MCF 10A (cell line): ENCODE results near the gene AGPS. TPM values are rescaled to one million over a fixed set of nuclear protein-coding genes. Genes with fewer than 3 reads are reported as not detected.
"Not testable (repeated sequence)": the region's sequence is repeated elsewhere in the genome, so short reads cannot be mapped to it uniquely, and the experiment has no call there.

Source experiments
- BruUV-seq: library from RNA; stranded (reverse); fragments of 400-500 nt; replicated peaks from 2 replicates; lab custom pipeline; 2021; lab: Mats Ljungman, UMichigan
- CTCF ChIA-PET: fragments of 300-600 bp; sonication (Branson Sonifier 250); formaldehyde crosslinking; extraction: SDS; loops from one replicate; lab custom pipeline; 2021; ENCODE audit warnings: antibody characterized with exemption, inconsistent platforms; lab: Yijun Ruan, JAX
- POLR2A ChIA-PET: fragments of 300-600, 350-650 bp; sonication (Branson Sonifier 250); formaldehyde crosslinking; extraction: SDS; loops from one replicate; lab custom pipeline; 2020; ENCODE audit warnings: antibody characterized with exemption, inconsistent platforms; lab: Yijun Ruan, JAX
- DNase-seq: peaks from one replicate; pipeline ENCODE4 v3.0.0-alpha.2; 2018; ENCODE audit not compliant: unreplicated experiment
- H3K27ac Mint-ChIP-seq: one replicate; pipeline ENCODE4 v1.8.0; 2022; ENCODE audit warnings: mild to moderate bottlenecking, low read depth, mixed read lengths; ENCODE audit not compliant: unreplicated experiment
- H3K27me3 Mint-ChIP-seq: one replicate; pipeline ENCODE4 v1.8.0; 2022; ENCODE audit warnings: mixed read lengths; ENCODE audit not compliant: insufficient read depth, unreplicated experiment
- H3K36me3 Mint-ChIP-seq: one replicate; pipeline ENCODE4 v1.8.0; 2022; ENCODE audit warnings: mild to moderate bottlenecking, moderate library complexity, mixed read lengths; ENCODE audit not compliant: insufficient read depth, unreplicated experiment
- H3K4me1 Mint-ChIP-seq: one replicate; pipeline ENCODE4 v1.8.0; 2022; ENCODE audit warnings: mixed read lengths; ENCODE audit not compliant: insufficient read depth, unreplicated experiment
- H3K4me3 Mint-ChIP-seq: one replicate; pipeline ENCODE4 v1.8.0; 2022; ENCODE audit warnings: mild to moderate bottlenecking, moderate library complexity, mixed read lengths; ENCODE audit not compliant: unreplicated experiment
- H3K9me3 Mint-ChIP-seq: one replicate; pipeline ENCODE4 v1.8.0; 2022; ENCODE audit warnings: mixed read lengths; ENCODE audit not compliant: unreplicated experiment
- CTCF ChIP-seq: fragments of 200-600 bp; IDR thresholded peaks from one replicate; pipeline ENCODE4 v1.8.0; 2022; ENCODE audit warnings: antibody characterized with exemption, mild to moderate bottlenecking; ENCODE audit not compliant: unreplicated experiment
- intact Hi-C: fragments of 100-400 bp; cut with micrococcal nuclease; formaldehyde crosslinking; loops from 2 replicates; pipeline ENCODE4 v1.14.1; 2022
- total RNA-seq: library from RNA; stranded (reverse); gene quantifications from 2 replicates; pipeline ENCODE4 v1.2.3, GENCODE V29; 2022

AGPS gene
- total RNA-seq, 1 experiment from 2014 or later: 49.5 TPM

GRCh38 chr2:177413703-177414102 lies 21.1 kb downstream of the AGPS start:
- H3K36me3 Mint-ChIP-seq: peaks cover 11% of the 10 kb centered on the region
- TF ChIP-seq CTCF: no peak
- no peak overlapping the region for H3K4me3 Mint-ChIP-seq
- intact Hi-C loops: no loop called here
- H3K27me3 Mint-ChIP-seq: no peaks in the 10 kb centered on the region
- H3K4me1 Mint-ChIP-seq: peaks cover 13% of the 10 kb centered on the region
- peak overlapping the region; percentile 19 for H3K27ac Mint-ChIP-seq
- ChIA-PET POLR2A (interaction anchor here (0.7 to 7.8 kb wide), 5 partner anchors 7 to 250 kb away, joined by 3 to 64 read pairs (median 12); partner anchors contain the start of gene NFE2L2), CTCF (interaction anchor here (0.5 to 10.0 kb wide), 11 partner anchors 9 to 489 kb away, joined by 3 to 201 read pairs (median 4); partner anchors contain the start of gene AGPS)
- DNase-seq: no peak
- no TSS peak for BruUV-seq
- no peaks in the 10 kb centered on the region for H3K9me3 Mint-ChIP-seq

- CTCF ChIA-PET: interaction anchor here (0.8 to 10.0 kb wide), 2 partner anchors 82 to 344 kb away, joined by 5 to 201 read pairs; no protein-coding TSS in a partner anchor
- POLR2A ChIA-PET: interaction anchor here (1.0 to 7.8 kb wide), 12 partner anchors 9 to 254 kb away, joined by 3 to 64 read pairs (median 4); partner anchors contain the start of genes AGPS, HNRNPA3 and NFE2L2
- peak; percentile 77 for DNase-seq
- peak overlapping the region; percentile 49 for H3K27ac Mint-ChIP-seq
- H3K4me3 Mint-ChIP-seq: peak overlapping the region; percentile 44
- no peaks in the 10 kb centered on the region for H3K27me3 Mint-ChIP-seq
- H3K9me3 Mint-ChIP-seq: no peaks in the 10 kb centered on the region
- intact Hi-C loops: loop anchor here (5.0 kb wide), 2 partner anchors 183 to 303 kb away; no protein-coding TSS in a partner anchor
- H3K4me1 Mint-ChIP-seq: peaks cover 7% of the 10 kb centered on the region
- peaks cover 13% of the 10 kb centered on the region for H3K36me3 Mint-ChIP-seq
- BruUV-seq: no TSS peak
- no peak for TF ChIP-seq CTCF
These were observed 26.7 kb downstream of the AGPS start for GRCh38 chr2:177419274-177419673.

GRCh38 chr2:177422271-177422670 lies 29.7 kb downstream of the AGPS start:
- DNase-seq: no peak
- intact Hi-C loops: no loop called here
- ChIA-PET CTCF (no interaction called here), POLR2A (no interaction called here)
- no peak overlapping the region for H3K4me3 Mint-ChIP-seq
- H3K4me1 Mint-ChIP-seq: peaks cover 7% of the 10 kb centered on the region
- peaks cover 5% of the 10 kb centered on the region for H3K9me3 Mint-ChIP-seq
- no peak for TF ChIP-seq CTCF
- H3K36me3 Mint-ChIP-seq: peaks cover 15% of the 10 kb centered on the region
- no peak overlapping the region for H3K27ac Mint-ChIP-seq
- BruUV-seq: no TSS peak
- no peaks in the 10 kb centered on the region for H3K27me3 Mint-ChIP-seq

GRCh38 chr2:177424120-177424519 lies 31.5 kb downstream of the AGPS start:
- H3K27ac Mint-ChIP-seq, H3K4me1 Mint-ChIP-seq, DNase-seq, H3K4me3 Mint-ChIP-seq, intact Hi-C loops, BruUV-seq, H3K27me3 Mint-ChIP-seq: not testable (repeated sequence)
- CTCF ChIA-PET: interaction anchor here (0.6 to 1.0 kb wide), 3 partner anchors 183 to 300 kb away, joined by 3 to 4 read pairs (median 4); no protein-coding TSS in a partner anchor
- H3K9me3 Mint-ChIP-seq: peaks cover 22% of the 10 kb centered on the region
- H3K36me3 Mint-ChIP-seq: peaks cover 15% of the 10 kb centered on the region
- POLR2A ChIA-PET: interaction anchor here (1.0 kb wide), 1 partner anchor 109 kb away, joined by 3 read pairs; no protein-coding TSS in a partner anchor

GRCh38 chr2:177424620-177425019 lies 32.0 kb downstream of the AGPS start:
- H3K9me3 Mint-ChIP-seq: peaks cover 24% of the 10 kb centered on the region
- H3K27me3 Mint-ChIP-seq, H3K27ac Mint-ChIP-seq, H3K4me3 Mint-ChIP-seq, CTCF ChIA-PET, intact Hi-C loops, BruUV-seq, DNase-seq, H3K4me1 Mint-ChIP-seq: not testable (repeated sequence)
- POLR2A ChIA-PET: interaction anchor here (0.6 kb wide), 1 partner anchor 27 kb away, joined by 3 read pairs; no protein-coding TSS in a partner anchor
- H3K36me3 Mint-ChIP-seq: peaks cover 15% of the 10 kb centered on the region
